ENCODE data around the gene ATP2C2.

The ATP2C2 gene

DNA sequence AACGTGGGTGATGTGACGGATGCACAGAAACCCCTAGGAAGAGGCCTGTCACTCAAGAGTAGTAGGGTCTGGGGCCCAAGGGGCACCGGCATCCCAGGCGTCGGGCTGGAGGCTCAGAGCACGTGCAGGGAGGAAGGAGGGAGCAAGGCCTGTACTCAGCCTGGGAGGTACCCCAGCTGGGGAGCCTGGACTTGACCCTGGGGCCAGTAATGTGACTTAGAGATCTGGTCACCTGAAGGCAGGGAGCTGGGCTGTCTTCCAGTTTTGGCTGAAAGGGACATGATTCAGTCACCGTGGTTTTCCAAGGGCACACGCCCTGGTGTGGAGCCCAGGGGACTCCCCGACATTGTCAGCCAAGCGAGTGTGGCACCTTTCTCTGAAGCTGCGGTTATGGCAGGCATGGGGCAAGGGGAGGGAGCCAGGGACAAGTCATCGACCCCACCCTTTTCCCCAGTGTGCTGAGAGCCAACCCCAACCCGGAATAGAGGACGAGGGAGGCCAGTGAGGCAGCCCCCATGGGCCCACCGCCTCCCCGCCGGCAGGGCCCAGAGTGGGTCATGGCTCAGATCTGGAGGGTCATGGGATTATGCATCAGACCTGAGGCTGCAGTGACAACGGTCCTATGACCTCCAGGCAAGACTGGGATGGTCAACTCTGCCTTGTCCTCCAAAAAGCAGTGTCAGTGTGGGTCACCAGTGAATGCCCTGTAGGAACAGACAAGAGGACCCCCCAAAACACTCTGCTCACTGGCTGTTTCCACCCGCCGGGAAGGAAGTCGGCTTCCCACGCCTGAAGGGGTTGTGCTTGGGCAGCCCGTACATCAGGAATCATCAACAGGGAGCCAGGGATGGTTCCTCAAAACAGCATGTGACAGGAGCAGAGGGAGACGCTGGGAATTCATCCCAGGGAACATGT is 94.2 kb downstream of the ATP2C2 start:
- no peak for DNase-seq
- in situ Hi-C loops (cut with HindIII; ENCODE audit: low pct_ligation_motif_present, low sequenced_read_pairs) = no loop called here

GRCh38 chr16:84463221-84463620 is 94.9 kb downstream of the ATP2C2 start:
- no peaks in the 10 kb centered on the region for H3K27me3 ChIP-seq (replicated peaks)
- H3K36me3 ChIP-seq (replicated peaks) = peaks cover 6% of the 10 kb centered on the region
- H3K27ac ChIP-seq = no peak overlapping the region
- in situ Hi-C loops (cut with HindIII; ENCODE audit: low pct_ligation_motif_present, low sequenced_read_pairs) = no loop called here
- no peak for TF ChIP-seq CTCF (IDR thresholded peaks at IDR 0.05; ENCODE audit: low read depth, low read length, missing control alignments)
- H3K4me3 ChIP-seq (ENCODE audit: low read depth, low read length) = no peak overlapping the region
- DNase-seq = no peak

More for the DNA sequence above, 94.2 kb downstream of the ATP2C2 start:
- Histone ChIP-seq H3K27me3 (replicated peaks) (no peaks in the 10 kb centered on the region), H3K36me3 (replicated peaks) (peaks cover 6% of the 10 kb centered on the region), H3K4me3 (ENCODE audit: low read depth, low read length) (no peak overlapping the region), H3K27ac (no peak overlapping the region)
- TF ChIP-seq CTCF (IDR thresholded peaks at IDR 0.05; ENCODE audit: low read depth, low read length, missing control alignments) = no peak

- no peak for DNase-seq
- Histone ChIP-seq H3K36me3 (replicated peaks) (peaks cover 8% of the 10 kb centered on the region), H3K27me3 (replicated peaks) (no peaks in the 10 kb centered on the region), H3K4me3 (ENCODE audit: low read depth, low read length) (no peak overlapping the region), H3K27ac (no peak overlapping the region)
- TF ChIP-seq CTCF (IDR thresholded peaks at IDR 0.05; ENCODE audit: low read depth, low read length, missing control alignments) = no peak
- in situ Hi-C loops (cut with HindIII; ENCODE audit: low pct_ligation_motif_present, low sequenced_read_pairs) = no loop called here
Measured at GRCh38 chr16:84464116-84464515, 95.8 kb downstream of the ATP2C2 start.

DNA sequence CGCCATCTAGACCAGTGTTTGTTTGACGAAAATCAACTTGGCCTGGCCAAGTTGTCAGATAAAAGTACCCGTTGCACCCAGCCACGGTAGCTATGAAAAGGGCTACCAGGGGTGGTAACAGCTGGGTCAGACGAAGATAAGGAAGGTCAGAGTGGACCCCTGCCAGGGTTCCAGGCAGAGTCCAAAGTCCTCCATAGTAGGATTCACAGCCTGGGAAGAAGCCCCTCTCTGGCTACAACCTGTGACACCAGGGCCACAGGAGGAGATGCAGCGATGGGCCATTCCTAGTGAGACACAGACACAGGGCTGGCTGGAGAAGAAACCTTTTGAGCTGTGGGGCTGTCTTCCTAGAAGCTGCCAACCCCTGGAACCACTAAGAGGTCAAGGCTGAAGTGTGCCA is 96.8 kb downstream of the ATP2C2 start:
- Histone ChIP-seq H3K27me3 (replicated peaks) (no peaks in the 10 kb centered on the region), H3K36me3 (replicated peaks) (peaks cover 9% of the 10 kb centered on the region), H3K4me3 (ENCODE audit: low read depth, low read length) (no peak overlapping the region), H3K27ac (no peak overlapping the region)
- no peak for TF ChIP-seq CTCF (IDR thresholded peaks at IDR 0.05; ENCODE audit: low read depth, low read length, missing control alignments)
- DNase-seq = no peak
- in situ Hi-C loops (cut with HindIII; ENCODE audit: low pct_ligation_motif_present, low sequenced_read_pairs) = no loop called here

GRCh38 chr16:84466692-84467091 is 98.4 kb downstream of the ATP2C2 start:
- TF ChIP-seq CTCF (IDR thresholded peaks at IDR 0.05; ENCODE audit: low read depth, low read length, missing control alignments) = no peak
- in situ Hi-C loops (cut with HindIII; ENCODE audit: low pct_ligation_motif_present, low sequenced_read_pairs) = no loop called here
- Histone ChIP-seq H3K36me3 (replicated peaks) (peaks cover 7% of the 10 kb centered on the region), H3K27me3 (replicated peaks) (no peaks in the 10 kb centered on the region), H3K27ac (no peak overlapping the region), H3K4me3 (ENCODE audit: low read depth, low read length) (no peak overlapping the region)
- DNase-seq = no peak

Measured in brain microvascular endothelial cell (primary cell).